GM18861 (cell line): ENCODE data around the gene KIF12.
"Not testable (repeated sequence)": the region's sequence is repeated elsewhere in the genome, so short reads cannot be mapped to it uniquely, and the experiment has no call there.

ENCODE experiments used
- ATAC-seq: cut with Tn5 transposase; IDR thresholded peaks from one replicate; pipeline ENCODE4 v1.9.1; 2021; ENCODE audit not compliant: unreplicated experiment

The KIF12 gene

GRCh38 chr9:114086009-114086408, 13.1 kb downstream of the KIF12 start:
- ATAC-seq, result no peak

GRCh38 chr9:114085387-114085789, 13.7 kb downstream of the KIF12 start:
- ATAC-seq, result no peak

DNA sequence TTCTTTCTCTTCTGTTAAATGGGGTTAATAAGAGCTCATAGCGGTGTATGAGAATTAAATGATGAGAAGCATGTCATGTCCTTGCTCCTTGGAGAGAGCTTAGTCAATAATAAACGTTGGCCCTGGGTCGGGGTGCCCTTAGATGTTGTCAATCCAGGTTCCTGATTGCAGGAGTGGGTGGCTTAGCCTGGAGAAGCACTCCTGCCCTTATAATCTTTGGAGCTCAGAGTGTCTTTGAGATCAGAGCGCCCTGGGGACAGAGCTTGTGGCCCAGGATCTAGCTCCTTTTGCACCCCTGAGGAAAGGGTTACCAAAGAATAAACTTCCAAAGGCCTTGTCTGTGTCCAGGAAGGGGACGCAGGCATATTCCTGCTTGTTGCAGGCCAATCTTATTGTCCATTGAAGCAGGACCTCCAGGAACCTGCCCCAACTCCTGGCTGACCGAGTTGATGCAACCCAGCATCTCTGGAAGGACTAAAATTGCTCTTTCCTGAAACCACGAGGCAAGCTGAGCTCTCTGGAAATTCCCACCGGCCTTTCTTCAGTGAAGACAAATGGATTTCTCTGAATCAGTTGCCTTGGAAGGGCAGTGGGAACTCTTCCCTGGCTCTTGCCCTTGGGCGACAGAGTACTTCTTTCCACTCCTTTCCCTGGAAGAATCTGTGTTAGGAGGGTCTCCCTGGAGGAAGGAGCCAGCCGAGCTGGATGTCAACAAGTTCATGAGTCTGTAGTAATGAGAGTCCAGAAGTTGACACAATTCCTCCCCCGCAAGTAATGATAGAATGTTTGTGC, 14.6 kb downstream of the KIF12 start:
- no peak for ATAC-seq

- no peak for ATAC-seq
These were observed 15.4 kb downstream of the KIF12 start for GRCh38 chr9:114083666-114084065.

GRCh38 chr9:114082763-114083412, 16.2 kb downstream of the KIF12 start:
- not testable (repeated sequence) for ATAC-seq

GRCh38 chr9:114082017-114082762, 16.9 kb downstream of the KIF12 start:
- ATAC-seq, result peak; percentile 84

- no peak for ATAC-seq
These were observed 17.6 kb downstream of the KIF12 start for GRCh38 chr9:114081441-114082016.

- ATAC-seq, result no peak
These were observed 18.2 kb downstream of the KIF12 start for GRCh38 chr9:114080773-114081440.

DNA sequence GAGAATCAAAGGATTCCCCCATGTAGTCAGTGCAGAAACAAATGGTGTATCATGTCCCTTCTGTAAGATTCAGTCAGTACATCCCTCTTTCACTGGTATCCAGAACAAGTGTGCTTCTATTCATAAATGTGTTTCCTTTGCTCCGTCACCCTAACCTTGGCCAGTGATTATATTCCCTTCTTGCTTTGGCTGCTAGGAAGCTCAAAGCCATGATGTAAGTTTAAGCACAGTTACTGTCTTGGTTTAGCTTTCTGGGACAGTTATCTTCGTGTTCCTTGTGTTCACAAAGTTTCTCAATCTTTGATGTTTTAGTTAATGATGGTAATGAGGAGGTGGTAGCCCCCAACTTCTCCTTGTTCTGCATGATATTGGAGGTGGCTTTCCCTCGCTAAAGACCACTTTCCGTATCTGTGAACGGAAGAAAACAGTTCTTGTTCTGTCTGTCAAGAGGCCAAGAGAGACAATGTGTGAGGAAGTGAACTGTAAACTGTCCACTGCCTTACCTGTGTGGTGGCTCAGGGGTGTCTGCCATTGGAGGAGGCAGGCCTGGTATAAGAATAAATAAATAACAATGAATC, 18.8 kb downstream of the KIF12 start:
- no peak for ATAC-seq

DNA sequence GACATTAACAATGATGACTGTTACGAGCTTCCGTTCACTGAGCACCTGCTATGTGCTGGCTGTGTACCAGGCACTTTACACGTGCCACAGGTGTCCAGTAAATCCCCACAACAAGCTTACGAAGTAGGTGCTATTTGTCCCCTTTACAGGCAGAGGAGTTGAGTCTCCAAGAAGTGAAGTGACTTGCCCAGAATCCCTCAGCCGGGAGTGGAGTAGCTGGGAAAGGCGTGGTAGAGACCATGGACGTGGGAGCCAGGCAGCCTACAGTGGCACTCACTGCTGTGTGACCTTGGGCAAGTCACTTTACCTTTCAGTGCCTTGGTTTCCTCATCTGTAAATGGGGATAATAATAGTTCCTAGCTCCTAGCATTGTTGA, 20.3 kb downstream of the KIF12 start:
- no peak for ATAC-seq

- no peak for ATAC-seq
These were observed 20.9 kb downstream of the KIF12 start, which contains the start of gene AMBP for GRCh38 chr9:114078021-114078780. Gene AMBP (minus strand): TSS chr9:114078300. CDS start chr9:114078209, 91 bp downstream.

GRCh38 chr9:114077162-114077837, 21.8 kb downstream of the KIF12 start:
- ATAC-seq, result no peak

DNA sequence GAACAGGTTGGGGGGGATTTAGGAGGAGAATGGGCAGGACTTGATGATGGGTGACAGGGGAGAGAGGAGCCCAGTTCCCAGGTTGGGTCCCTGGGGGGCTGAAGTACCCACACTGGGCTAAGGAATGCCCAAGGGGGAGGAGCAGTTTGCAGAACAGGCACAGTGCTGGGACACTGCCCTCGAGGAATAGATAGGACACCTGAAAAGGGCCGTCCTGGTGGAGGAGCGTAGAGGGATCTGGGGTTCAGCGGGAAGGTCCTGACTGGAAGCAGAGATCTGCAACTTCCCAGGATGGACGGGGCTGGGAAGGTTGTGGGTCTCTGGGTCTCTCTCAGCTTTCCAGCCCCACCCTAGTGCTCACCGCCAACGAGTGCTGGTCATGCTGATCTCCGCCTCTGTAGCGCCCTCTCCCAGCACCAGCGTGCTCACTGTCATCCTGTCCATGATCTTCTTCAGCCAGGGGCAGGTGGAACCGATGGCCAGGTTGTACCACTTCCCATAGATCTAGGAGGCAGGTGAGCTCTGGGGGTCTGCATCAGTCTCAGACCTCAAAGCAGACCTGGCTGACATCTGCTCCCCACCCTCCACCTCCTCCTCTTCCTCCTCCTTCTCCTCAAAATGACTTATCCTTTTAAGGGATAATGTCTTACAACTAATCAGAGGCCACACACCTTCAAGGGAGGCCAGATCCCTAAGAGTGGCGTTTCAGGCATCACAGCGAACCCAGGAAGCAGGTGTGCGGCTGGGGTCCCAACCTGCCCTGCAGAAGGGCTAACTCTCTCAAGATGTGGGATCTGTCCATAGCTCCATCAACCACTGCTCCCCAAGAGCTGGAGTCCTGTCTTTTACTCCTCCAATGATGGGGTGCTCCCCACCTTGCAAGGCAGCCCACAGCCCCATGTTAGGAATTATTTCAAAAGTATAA, 22.6 kb downstream of the KIF12 start:
- ATAC-seq, result no peak

GRCh38 chr9:114075602-114076001, 23.5 kb downstream of the KIF12 start:
- ATAC-seq, result no peak

GRCh38 chr9:114072184-114073140, 26.6 kb downstream of the KIF12 start:
- no peak for ATAC-seq

- no peak for ATAC-seq
These were observed 27.8 kb downstream of the KIF12 start for GRCh38 chr9:114071197-114071795.
